HG03196 (cell line): Measurements from ENCODE around the gene FANCE.
"Not testable (repeated sequence)": the region's sequence is repeated elsewhere in the genome, so short reads cannot be mapped to it uniquely, and the experiment has no call there.

Source experiments
- ATAC-seq: cut with Tn5 transposase; IDR thresholded peaks from one replicate; pipeline ENCODE4 v1.9.1; 2021; ENCODE audit not compliant: unreplicated experiment

FANCE gene

DNA sequence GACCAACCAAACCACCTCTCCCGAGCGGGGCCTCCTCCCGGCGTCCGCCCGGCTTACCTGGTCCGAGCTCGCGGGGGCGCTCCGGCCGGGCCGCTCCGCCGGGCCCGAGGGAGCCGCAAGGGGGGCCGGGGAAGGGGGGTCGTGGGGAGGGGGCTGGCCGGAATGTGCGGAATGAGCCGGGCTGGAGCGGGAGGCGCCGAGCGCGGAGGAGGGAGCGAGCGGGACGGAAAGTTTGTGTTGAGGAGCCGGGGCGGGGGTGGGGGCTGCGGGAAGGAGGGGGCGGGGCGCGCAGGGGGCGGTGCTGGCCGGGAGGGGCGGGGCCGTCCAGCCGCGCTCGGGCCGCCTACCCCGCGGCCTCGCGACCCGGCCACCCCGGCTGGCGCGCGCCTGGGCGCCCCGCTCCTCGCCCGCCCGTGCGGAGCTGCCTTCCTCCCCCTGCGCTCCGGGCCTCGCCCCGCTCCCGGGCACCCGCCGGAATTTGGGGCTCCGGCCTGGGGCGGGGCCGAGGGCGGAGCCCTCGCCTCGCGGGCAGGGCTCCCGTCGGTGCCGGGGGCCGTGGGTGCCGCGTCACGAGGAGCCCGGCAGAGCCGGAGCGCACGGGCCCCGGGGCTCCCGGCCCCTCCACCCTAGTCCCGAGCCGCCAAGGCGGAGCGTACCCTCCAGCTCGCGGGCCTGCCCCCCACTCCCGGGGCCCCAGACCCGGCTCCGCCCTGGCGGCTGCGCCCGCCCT is 44.9 kb downstream of the FANCE start, which contains the start of gene TEAD3:
Gene TEAD3, minus strand, starts transcription at position 239 of the 730 bp plus-strand sequence.
- no peak for ATAC-seq

DNA sequence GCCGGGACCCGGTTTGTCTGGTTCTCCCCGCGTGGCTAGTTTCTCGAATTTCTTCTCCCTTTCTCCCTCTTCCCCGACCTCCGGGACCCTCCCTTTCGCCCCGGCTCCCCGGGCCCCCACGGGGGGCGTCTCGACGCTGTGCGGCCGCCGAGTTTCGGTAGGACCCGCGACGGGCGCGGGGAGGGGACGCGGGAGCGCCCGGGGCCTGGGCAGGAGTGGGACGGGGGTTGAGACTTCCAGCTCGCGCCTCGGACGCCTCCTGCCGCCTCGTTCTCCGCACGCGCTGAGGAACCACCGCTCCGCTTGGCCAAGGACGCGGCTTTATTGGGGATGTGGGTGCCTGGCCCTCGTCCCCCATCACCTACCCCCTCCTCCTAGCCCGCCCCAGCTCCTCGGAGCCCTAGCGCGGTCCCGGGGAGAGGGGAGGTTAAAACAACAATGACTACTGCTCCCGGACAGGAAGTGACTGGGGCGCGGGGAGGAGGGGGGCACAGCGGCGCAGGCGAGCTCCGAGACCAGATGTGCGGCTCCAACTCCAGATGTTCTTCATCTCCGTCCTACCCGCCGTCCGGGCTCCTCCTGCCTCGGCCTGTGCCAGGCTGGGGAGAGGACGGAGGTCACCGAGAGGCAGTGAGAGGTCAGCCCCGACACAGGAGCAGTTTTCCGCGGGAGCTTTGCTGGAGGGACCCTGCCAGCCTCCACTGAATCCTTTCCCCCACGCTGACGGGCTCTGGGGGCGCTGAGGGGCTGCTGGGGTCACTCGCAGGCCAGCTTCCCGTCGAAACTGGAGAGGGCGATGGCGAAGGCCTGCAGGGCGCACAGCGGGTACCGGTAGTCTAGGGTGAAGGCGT is 45.7 kb downstream of the FANCE start:
- no peak for ATAC-seq

DNA sequence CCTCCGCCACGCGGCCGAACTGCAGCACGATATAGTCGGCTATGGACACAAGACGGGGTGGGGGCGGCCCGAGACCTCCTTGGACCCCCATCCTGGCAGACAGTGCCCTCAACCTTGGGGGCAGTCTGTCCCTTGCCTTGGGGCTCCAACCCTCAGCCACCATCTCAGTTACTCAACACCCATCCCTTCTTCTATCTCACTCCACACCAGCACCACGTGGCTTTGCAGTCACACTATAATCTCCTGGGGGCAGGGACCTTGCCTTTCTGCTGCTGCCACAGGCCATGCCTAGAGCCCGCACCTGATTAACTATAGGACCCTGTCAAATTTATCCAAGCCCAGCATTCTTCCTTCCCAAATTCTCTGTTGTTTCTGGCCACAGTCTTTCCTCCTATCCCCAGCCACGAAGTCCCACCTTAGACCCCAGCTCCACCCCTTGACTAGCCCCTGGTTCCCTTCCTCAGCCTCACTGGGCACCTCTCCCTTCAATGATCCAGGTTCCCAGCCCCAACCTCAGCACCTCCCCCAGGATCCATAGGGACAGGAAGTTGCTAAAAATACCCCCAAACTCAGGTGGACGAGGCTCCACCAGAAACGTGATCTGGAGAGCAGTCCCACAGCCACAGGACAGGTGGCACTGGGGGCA is 46.4 kb downstream of the FANCE start:
- ATAC-seq, result no peak

DNA sequence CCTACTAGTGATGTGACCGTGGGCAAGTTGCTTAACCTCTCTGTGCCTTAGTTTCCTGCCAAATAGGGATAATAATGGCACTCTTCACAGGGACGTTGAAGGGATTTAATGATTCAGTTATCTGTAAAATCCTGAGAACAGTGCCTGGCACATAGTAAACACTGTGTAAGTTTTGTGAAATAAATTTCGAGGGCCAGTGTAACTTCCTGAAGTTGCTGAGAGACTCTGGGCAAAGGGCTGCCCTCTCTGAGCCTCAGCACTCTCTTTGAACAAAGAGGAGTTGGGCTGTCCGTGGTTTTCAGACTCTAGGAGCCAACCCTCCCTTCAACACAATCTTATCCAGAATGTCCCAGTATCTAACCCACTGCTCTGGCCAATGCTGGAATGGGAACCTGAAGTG is 47.2 kb downstream of the FANCE start:
- ATAC-seq, result no peak

DNA sequence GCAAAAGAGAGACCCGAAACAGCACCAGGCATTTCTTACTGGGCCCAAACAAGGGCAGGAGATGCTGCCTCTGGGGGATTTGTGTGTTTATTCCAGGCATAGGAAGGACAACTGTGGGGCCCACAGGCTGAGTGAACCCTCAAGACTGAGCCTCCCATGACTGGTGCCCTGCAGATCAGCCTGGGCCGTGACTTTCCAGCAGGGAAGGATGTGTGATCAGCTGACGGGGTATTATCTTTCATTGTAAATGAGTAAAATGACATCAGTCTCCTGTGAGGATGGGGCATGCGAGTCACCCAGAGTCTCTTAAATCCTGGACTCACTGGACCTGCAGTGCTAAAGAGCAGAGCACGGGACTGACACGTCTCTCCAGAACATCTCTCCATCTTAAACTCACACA is 48.6 kb downstream of the FANCE start:
- no peak for ATAC-seq

DNA sequence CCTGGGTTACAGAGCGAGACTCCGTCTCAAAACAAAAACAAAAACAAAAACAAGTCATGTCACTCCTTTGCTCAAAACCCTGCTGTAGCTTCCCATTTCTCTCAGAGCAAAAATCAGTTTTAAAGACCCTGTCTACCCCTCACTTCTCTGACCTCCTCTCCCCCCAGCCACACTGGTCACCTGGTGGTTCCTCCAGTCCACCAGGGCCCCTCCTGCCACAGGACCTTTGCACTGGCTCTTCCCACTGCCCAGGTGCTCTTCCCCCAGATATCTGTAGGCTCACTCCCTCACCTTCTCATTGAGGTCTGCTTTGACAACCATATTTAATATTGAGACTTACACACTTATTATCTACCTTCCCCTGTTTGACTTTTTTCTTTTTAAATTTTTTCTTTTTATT is 49.6 kb downstream of the FANCE start:
- no peak for ATAC-seq

DNA sequence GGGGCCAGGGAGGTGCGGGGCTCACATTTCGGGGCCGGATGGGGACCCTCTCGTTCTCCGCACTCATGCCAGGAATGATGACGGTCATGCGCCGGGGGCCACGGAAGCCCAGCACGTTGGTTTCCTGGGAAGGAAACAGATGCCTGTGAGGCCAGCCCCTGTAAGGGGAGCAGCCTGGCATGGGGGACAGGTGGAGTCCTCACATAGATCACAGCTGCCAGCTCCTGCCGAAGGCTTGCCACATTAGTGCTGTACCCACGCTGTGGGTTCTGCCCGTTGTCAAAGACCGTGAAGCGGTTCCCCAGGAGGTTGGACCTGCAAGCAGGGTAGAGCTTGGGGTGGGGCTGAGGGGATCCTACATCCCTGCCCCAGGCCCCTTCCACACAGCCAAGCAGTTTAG is 51.4 kb downstream of the FANCE start:
- no peak for ATAC-seq

DNA sequence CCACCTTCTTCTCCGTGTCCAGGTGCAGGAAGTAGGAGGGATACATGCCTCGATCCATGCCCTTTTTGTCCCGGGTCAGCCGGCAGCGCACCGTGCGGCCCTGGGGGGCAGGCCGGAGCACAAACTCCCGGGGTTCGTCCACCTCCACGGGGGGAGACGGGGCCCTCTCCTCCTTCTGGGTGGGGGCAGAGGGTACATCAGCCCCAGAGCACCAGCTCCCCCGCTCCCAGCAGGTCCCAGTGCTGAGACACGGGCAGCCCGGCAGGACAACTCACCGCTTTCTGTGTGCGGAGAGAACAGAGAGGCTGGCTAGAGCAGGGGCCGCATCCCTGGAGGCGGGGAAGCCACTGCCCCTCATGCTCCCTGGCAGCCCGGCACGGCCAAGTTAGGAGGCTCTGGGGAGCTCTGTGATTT is 53.9 kb downstream of the FANCE start:
- no peak for ATAC-seq

DNA sequence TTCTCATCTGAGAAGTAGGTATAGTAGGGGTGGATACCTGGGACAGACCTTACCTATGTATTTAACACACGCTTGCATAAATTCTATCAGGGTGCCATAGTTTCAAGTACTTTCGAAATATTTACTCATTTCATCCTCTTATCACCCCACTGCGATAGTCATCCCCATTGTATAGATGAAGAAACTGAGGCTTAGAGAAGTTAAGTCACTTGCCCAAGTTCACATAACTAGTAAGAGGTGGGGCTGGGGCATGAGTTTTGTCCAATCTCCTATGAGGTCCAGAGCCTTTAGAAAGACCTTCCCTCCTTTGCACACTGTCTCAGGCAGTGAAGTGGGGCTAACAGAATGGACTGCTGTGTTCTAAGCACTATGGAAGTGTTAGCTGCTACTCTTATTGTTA is 54.4 kb downstream of the FANCE start:
- no peak for ATAC-seq

DNA sequence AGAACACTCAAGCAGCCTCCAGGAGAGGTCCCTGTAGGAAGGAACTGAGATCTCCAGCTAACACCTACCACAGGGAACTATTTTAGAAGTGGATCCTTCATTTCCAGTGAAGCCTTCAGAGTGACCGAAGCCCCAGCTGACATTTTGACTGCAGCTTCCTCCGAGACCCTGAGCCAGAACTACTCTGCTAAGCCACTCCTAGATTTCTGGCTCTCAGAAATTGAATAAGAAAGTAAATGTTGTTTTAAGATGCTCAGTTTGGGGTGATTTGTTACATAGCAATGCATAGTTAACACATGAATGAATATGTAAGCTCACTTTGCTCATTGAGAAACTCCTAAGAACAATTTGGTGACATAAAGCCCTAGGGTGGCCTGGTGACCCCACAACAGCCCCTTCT is 55.1 kb downstream of the FANCE start:
- no peak for ATAC-seq

DNA sequence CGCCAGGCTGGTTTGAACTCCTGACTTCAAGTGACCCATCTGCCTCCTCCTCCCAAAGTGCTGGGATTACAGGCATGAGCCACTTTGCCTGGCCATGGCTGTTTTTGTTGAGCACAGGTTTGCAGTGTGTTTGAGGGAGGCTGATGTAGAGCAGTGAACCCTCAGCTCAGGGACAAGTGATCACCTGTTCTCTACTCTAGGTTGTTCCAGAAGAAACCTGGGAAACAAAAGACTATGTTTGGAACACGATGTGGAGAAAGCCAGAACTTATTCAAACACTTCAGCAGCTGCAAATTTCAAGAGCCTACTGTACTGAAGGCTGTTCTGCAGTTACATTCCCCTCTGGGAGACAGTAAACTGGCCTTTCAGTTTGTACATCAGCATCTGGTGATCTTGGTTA is 55.9 kb downstream of the FANCE start:
- ATAC-seq, result no peak

DNA sequence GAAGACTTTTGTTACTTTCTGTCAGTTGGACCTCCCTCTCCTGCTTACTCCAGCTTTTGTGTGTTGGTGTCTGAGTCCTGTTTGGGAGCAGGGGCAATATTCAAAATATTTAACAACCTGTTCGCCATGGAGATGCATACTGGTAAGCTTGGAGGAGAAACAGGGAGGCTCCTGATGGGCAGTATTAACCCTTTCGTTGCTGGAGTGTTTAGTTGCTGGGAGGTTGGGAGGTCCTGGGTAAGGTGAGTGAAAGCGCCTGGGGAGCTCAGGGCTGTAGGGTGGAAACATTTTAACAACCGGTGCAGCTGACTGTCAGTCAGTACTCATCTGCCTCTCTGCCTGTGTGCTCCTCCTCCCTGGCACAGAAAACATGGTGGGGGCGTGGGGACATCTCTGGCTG is 56.4 kb downstream of the FANCE start:
- no peak for ATAC-seq

DNA sequence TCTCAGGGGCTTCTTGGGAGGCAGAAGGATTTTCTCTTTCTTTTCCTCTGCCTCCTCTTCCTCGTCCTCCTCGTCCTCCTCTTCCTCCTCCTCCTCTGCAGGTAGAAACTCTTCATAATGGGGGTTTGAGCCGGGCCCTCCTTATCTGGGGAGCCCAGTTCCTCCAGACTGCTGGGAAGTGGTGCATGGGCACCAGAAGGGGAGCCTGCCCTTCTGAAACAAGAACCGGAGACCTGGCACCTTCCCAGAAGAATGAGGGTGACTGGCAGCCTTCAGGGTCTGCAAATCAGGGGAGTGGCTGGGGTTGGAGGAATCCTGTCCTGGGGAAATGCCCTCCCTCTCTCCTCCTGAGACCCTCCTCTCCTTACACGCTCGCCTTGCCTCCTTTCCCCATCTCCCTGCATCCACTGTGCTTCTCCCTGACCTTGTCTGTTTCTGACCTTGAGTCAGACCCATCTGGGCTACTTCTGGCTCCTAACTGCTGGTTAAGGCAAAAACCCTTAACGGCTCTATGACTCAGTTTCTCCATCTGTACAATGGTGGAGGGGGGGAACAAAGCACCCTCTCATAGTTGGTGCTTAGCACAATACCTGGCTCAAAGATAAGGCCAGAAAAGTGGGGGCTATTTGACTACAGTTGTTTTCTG is 58.9 kb downstream of the FANCE start:
- no peak for ATAC-seq

DNA sequence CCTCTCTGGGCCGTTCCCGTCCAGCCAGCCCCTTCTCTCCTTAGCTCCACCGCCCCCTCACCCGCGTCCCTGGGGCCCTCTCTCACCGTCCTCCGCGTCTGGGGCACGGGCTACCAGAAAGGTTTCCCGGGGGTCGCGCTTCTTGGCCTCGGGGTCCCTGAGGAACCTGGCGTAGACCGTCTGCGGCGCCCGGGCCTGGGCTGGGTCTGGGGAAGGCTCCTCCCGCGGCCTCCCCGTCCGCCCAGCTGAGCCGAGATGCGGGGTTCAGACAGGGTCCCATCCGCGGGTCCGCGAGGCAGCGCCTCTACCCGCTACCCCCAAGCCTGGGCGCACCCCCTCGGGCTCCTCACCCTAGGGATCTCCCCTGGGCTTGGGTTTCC is 59.4 kb downstream of the FANCE start:
- no peak for ATAC-seq

DNA sequence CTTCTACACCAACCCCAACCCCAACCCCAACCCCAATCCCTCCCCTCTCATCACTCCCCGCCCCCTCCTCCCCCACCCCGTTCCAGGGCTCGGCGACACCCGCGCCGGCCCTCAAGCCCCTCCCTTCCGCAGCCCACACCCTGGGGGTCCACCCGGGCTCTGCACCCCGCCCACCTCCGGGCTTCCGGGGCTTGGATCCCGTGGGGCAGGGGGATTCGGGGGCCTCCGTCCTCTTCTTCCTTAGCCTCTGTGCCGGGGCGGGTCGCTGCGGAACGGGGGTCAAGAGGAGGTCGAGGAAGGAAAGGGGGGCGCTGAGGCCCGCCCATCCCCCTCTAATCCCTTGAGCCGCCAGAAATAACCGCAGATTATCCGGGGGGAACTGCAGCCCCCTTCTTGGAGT is 59.9 kb downstream of the FANCE start:
- no peak for ATAC-seq

DNA sequence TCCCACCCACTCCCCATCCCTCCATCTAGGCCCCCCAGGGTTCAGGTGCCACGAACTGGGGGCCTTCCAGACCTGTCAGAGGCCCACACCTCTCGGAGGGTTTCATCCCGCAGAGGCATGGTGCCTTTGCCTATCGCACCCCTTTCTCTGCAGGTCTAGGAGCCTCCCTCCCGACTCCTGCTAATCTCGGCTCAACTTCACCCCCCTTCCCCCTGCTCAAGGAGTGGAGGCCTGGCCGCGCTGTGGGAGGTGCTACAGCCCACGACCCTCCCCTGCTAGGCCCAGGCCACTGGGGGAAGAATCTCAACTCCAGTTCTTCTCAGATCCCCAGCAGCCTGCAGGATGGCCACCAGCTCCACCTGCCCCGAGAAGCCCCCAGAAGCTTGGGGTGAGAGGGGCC is 60.6 kb downstream of the FANCE start, which contains the start of gene TULP1:
Gene TULP1, minus strand, starts transcription at position 157 of the 400 bp plus-strand sequence. Its CDS starts 38 bp downstream, at position 119.
- ATAC-seq, result no peak

DNA sequence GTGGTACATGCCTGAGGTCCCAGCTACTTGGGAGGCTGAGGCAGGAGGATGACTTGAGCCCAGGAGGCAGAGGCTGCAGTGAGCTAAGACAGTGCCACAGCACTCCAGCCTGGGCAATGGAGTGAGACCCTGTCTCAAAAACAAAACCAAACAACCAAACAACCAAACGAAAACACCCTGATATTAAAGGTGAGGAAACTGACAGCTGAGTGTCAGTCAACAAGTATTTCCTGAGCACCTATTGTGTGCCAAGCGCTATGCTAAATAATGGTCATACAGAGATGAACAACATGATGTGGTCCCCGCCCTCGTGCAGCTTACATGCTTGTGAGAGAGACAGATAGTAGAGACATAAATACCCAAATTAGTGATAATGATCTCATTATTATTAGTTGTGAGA is 62.4 kb downstream of the FANCE start:
- no peak for ATAC-seq

DNA sequence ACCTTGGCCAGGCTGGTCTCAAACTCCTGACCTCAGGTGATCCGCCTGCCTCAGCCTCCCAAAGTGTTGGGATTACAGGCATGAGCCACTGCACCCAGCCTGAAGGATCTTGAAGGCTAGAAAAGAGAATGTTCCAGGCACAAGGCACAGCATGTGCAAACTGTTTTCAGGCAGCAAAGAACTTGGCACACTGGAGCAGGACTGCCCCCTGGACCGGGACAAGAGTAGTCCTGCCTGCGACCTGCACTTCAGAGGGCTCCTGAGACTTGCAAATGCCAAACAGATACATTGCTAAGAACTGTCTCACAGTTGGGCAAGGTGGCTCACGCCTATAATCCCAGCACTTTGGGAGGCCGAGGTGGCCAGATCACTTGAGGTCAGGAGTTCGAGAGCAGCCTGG is 63.8 kb downstream of the FANCE start:
- not testable (repeated sequence) for ATAC-seq
